ENCODE results near the gene GPR68. TPM values are rescaled to one million over a fixed set of nuclear protein-coding genes. Genes with fewer than 3 reads are reported as not detected.

Gene GPR68
- polyA plus RNA-seq, 2 of the 4 experiments (the other 2 are of a cell fraction), result 0.09 TPM

DNA sequence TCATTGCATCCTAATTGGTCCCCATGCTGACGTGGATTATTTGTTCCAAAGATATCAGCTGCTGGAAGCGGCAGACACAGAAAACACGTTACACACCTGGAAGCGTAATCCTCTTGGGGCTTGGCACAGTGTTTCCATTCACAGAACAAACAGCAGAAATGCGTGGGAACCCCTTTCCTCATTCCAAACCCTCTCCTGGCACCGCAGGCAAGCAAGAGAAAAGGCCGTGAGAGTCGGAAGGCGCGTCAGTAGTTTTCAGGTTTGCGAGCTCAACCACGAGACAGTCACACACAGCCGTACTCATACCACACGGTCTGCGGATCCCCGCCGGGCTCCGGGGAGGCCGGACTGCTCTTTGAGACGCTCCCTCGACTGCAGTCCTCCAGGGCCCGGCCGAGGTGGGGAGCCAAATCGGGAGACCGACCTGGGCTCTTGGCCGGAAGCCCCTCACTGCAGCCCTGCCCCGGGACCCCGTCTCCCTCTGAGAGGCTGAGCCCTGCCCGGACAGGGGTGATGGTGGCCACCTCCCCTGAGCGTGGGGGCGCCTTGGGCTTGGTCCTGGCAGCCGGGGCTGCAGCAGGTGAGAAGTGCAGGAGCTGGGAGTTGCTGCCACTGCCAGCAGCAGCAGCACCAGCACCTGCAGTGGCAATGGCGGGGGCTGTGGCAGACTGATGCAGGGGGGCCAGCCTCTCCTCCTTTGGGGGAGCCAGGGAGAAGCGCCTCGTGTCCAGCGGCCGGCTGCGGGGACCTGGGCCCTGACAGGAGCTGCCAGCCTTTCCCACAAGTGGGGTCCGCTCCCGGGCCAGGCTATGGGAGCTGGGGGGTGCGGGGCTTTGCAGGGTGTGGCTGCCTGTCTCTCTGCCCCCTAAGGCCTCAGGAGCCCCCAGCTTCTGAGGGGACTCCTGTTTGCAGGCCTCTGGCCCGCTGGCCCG, 28.1 kb upstream of the GPR68 start:
- TF ChIP-seq MAZ (IDR thresholded peaks at IDR 0.05; ENCODE audit: borderline replicate concordance, low read depth, low read length) (no peak), RARB (CRISPR knock-in tag; IDR thresholded peaks at IDR 0.05) (no peak), FOSL2 (IDR thresholded peaks at IDR 0.05) (no peak), FOSL2 (CRISPR knock-in tag; IDR thresholded peaks at IDR 0.05) (no peak), NR3C1 (IDR thresholded peaks at IDR 0.05) (no peak), SREBF2 (IDR thresholded peaks at IDR 0.05) (no peak), HMGXB4 (CRISPR knock-in tag; IDR thresholded peaks at IDR 0.05; ENCODE audit: borderline replicate concordance) (no peak), CHD2 (IDR thresholded peaks at IDR 0.05; ENCODE audit: low read length, partially characterized antibody) (no peak), CBX8 (IDR thresholded peaks at IDR 0.05) (no peak), KDM5A (IDR thresholded peaks at IDR 0.05) (no peak), POLR2A (IDR thresholded peaks at IDR 0.05; ENCODE audit: low read length) (no peak), ZNF302 (CRISPR knock-in tag; IDR thresholded peaks at IDR 0.05) (no peak), HOXB13 (CRISPR knock-in tag; IDR thresholded peaks at IDR 0.05; ENCODE audit: low read depth) (no peak), HOXA7 (CRISPR knock-in tag; IDR thresholded peaks at IDR 0.05) (no peak), FOSB (CRISPR knock-in tag; IDR thresholded peaks at IDR 0.05) (no peak), ATOH8 (CRISPR knock-in tag; IDR thresholded peaks at IDR 0.05; ENCODE audit: low read depth) (no peak), ZFP36 (IDR thresholded peaks at IDR 0.05; ENCODE audit: borderline replicate concordance, partially characterized antibody) (no peak), RCOR1 (IDR thresholded peaks at IDR 0.05; ENCODE audit: low read depth, low read length) (no peak), MYC (IDR thresholded peaks at IDR 0.05; ENCODE audit: borderline replicate concordance, low read length) (no peak)
- TF ChIP-seq, protein P1, sequence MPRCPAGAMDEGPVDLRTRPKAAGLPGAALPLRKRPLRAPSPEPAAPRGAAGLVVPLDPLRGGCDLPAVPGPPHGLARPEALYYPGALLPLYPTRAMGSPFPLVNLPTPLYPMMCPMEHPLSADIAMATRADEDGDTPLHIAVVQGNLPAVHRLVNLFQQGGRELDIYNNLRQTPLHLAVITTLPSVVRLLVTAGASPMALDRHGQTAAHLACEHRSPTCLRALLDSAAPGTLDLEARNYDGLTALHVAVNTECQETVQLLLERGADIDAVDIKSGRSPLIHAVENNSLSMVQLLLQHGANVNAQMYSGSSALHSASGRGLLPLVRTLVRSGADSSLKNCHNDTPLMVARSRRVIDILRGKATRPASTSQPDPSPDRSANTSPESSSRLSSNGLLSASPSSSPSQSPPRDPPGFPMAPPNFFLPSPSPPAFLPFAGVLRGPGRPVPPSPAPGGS (IDR thresholded peaks at IDR 0.05), result no peak
- TF ChIP-seq, protein P2, sequence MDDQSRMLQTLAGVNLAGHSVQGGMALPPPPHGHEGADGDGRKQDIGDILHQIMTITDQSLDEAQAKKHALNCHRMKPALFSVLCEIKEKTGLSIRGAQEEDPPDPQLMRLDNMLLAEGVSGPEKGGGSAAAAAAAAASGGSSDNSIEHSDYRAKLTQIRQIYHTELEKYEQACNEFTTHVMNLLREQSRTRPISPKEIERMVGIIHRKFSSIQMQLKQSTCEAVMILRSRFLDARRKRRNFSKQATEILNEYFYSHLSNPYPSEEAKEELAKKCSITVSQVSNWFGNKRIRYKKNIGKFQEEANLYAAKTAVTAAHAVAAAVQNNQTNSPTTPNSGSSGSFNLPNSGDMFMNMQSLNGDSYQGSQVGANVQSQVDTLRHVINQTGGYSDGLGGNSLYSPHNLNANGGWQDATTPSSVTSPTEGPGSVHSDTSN (IDR thresholded peaks at IDR 0.05), result no peak
- FAIRE-seq (no peak), DNase-seq (ENCODE audit: low read depth in 1 of 2, low spot score in 1 of 2) (no peak), ATAC-seq (no peak)
- no peaks in the 10 kb centered on the region for H3K9me3 ChIP-seq
- ChIA-PET CTCF (interaction anchor here (5.3 kb wide), 1 partner anchor 13 kb away, joined by 24 read pairs; no protein-coding TSS in a partner anchor), POLR2A (no interaction called here)
- no peaks in the 10 kb centered on the region for H3K4me1 ChIP-seq
- 92% methylated on average over 28 of the region's 43 CpGs for WGBS (ENCODE audit: missing lambda C conversion rate)
- H3K27ac ChIP-seq, result no peak overlapping the region
- H3K4me3 ChIP-seq, result no peak overlapping the region
- no peak overlapping the region for H3K4me2 ChIP-seq

DNA sequence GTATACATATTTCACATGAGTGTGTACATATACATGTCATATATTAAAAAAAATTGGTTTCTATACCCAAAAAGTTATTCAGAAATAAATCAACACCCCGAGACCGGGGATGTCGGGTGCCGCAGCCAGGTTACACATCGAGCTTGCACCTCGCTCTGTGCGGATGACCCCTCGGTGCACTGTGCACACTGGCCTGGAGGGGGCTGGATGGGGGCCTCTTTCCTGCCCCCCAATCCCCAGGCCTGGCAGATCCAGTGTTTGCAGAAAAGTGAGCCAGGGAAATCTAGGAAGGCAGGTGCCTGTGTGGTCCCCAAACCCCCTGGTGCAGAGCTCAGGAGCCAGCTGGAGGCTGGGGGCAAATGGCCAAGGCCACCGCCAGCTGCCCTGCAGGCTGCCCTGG, 27.1 kb upstream of the GPR68 start:
- CTCF ChIA-PET, result interaction anchor here (0.7 to 5.3 kb wide), 2 partner anchors 14 to 306 kb away, joined by 3 to 24 read pairs; no protein-coding TSS in a partner anchor
- FAIRE-seq, result no peak
- POLR2A ChIA-PET, result no interaction called here
- no peak for DNase-seq (ENCODE audit: low read depth in 1 of 2, low spot score in 1 of 2)
- H3K9me3 ChIP-seq, result no peaks in the 10 kb centered on the region
- TF ChIP-seq, protein P3, sequence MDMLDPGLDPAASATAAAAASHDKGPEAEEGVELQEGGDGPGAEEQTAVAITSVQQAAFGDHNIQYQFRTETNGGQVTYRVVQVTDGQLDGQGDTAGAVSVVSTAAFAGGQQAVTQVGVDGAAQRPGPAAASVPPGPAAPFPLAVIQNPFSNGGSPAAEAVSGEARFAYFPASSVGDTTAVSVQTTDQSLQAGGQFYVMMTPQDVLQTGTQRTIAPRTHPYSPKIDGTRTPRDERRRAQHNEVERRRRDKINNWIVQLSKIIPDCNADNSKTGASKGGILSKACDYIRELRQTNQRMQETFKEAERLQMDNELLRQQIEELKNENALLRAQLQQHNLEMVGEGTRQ (IDR thresholded peaks at IDR 0.05), result no peak
- TF ChIP-seq BHLHE40 (IDR thresholded peaks at IDR 0.05; ENCODE audit: low read depth, low read length), result no peak
- no peak for TF ChIP-seq MAX (IDR thresholded peaks at IDR 0.05)
- no peak for TF ChIP-seq GATA3 (IDR thresholded peaks at IDR 0.05; ENCODE audit: borderline replicate concordance)
- no peak for ATAC-seq
- no peak overlapping the region for H3K4me3 ChIP-seq
- 94% methylated on average over 9 of the region's 9 CpGs for WGBS (ENCODE audit: missing lambda C conversion rate)
- no peak overlapping the region for H3K27ac ChIP-seq
- H3K4me2 ChIP-seq, result no peak overlapping the region
- H3K4me1 ChIP-seq, result no peaks in the 10 kb centered on the region
